HG03565 (cell line): ENCODE measurements around the gene RALGAPA2.

ENCODE experiments used
- ATAC-seq: cut with Tn5 transposase; IDR thresholded peaks from one replicate; pipeline ENCODE4 v1.9.1; 2021; ENCODE audit warnings: mild to moderate bottlenecking, moderate library complexity; ENCODE audit not compliant: unreplicated experiment

RALGAPA2 gene

GRCh38 chr20:20635006-20635405, 77.4 kb downstream of the RALGAPA2 start:
- no peak for ATAC-seq

GRCh38 chr20:20632644-20633043, 79.8 kb downstream of the RALGAPA2 start:
- no peak for ATAC-seq

GRCh38 chr20:20630551-20630950, 81.9 kb downstream of the RALGAPA2 start:
- no peak for ATAC-seq

GRCh38 chr20:20629556-20630188, 82.8 kb downstream of the RALGAPA2 start:
- no peak for ATAC-seq

GRCh38 chr20:20628314-20628713, 84.1 kb downstream of the RALGAPA2 start:
- ATAC-seq, result no peak

- ATAC-seq, result no peak
Observed at GRCh38 chr20:20627471-20627870, 85.0 kb downstream of the RALGAPA2 start.

GRCh38 chr20:20624914-20625313, 87.5 kb downstream of the RALGAPA2 start:
- ATAC-seq, result no peak

- ATAC-seq, result no peak
Observed at GRCh38 chr20:20621195-20621594, 91.2 kb downstream of the RALGAPA2 start.

GRCh38 chr20:20614391-20614790, 98.1 kb downstream of the RALGAPA2 start:
- no peak for ATAC-seq

- ATAC-seq, result no peak
Observed at GRCh38 chr20:20612251-20612650, 100.2 kb downstream of the RALGAPA2 start.

- no peak for ATAC-seq
Observed at GRCh38 chr20:20611167-20611566, 101.3 kb downstream of the RALGAPA2 start.

GRCh38 chr20:20609522-20609921, 102.9 kb downstream of the RALGAPA2 start:
- no peak for ATAC-seq

- ATAC-seq, result no peak
Observed at GRCh38 chr20:20608641-20609040, 103.8 kb downstream of the RALGAPA2 start.

GRCh38 chr20:20608041-20608440, 104.4 kb downstream of the RALGAPA2 start:
- no peak for ATAC-seq

- no peak for ATAC-seq
Observed at GRCh38 chr20:20606881-20607280, 105.6 kb downstream of the RALGAPA2 start.

- no peak for ATAC-seq
Observed at GRCh38 chr20:20606050-20606449, 106.4 kb downstream of the RALGAPA2 start.

GRCh38 chr20:20604907-20605306, 107.5 kb downstream of the RALGAPA2 start:
- ATAC-seq, result no peak

- no peak for ATAC-seq
Observed at GRCh38 chr20:20604357-20604756, 108.1 kb downstream of the RALGAPA2 start.

- ATAC-seq, result peak; percentile 97
Observed at GRCh38 chr20:20603339-20603990, 109.0 kb downstream of the RALGAPA2 start.

GRCh38 chr20:20597966-20598365, 114.5 kb downstream of the RALGAPA2 start:
- ATAC-seq, result no peak

- no peak for ATAC-seq
Observed at GRCh38 chr20:20594171-20594530, 118.3 kb downstream of the RALGAPA2 start.

- ATAC-seq, result no peak
Observed at GRCh38 chr20:20593447-20594170, 118.8 kb downstream of the RALGAPA2 start.
